K562 (cell line): ENCODE results near the gene TSPAN12.

Experiments used
- MED1 ChIP-seq: sonication (generic); formaldehyde crosslinking; IDR thresholded peaks from 2 replicates; pipeline ENCODE4 v1.8.1; 2023; ENCODE audit warnings: missing genetic modification reagents, borderline replicate concordance
- POLR2A ChIP-seq: fragments of 450-650 bp; conservative IDR thresholded peaks from 2 replicates; pipeline ENCODE4 v1.6.1; 2016
- ZNF224 ChIP-seq: sonication (generic); formaldehyde crosslinking; IDR thresholded peaks from 2 replicates; pipeline ENCODE4 v1.8.0; 2022; ENCODE audit warnings: mild to moderate bottlenecking, missing genetic modification reagents
- ZNF274 ChIP-seq: IDR thresholded peaks from 2 replicates; pipeline ENCODE4 v1.6.1; 2011; ENCODE audit warnings: low read depth, mild to moderate bottlenecking, low read length, moderate library complexity, borderline replicate concordance
- TF ChIP-seq, protein P1 (sequence below), 3 experiments: IDR thresholded peaks in 2 of 3; conservative IDR thresholded peaks in 1 of 3; 2 replicates each; pipeline ENCODE4 v1.5.1; 2011 to 2012; ENCODE audit warnings: low read length in 3 of 3, mild to moderate bottlenecking in 3 of 3, control low read depth in 2 of 3, improper control_type of control experiment in 1 of 3, inconsistent platforms in 1 of 3, low read depth in 1 of 3, mixed read lengths in 1 of 3, moderate library complexity in 1 of 3; ENCODE audit not compliant: insufficient read depth in 2 of 3
- TF ChIP-seq, protein P2 (sequence below): fragments of 250-450 bp; sonication (Bioruptor Pico); IDR thresholded peaks from 2 replicates; pipeline ENCODE4 v1.8.0; 2021; ENCODE audit warnings: moderate library complexity, mild to moderate bottlenecking, inconsistent platforms

DNA sequence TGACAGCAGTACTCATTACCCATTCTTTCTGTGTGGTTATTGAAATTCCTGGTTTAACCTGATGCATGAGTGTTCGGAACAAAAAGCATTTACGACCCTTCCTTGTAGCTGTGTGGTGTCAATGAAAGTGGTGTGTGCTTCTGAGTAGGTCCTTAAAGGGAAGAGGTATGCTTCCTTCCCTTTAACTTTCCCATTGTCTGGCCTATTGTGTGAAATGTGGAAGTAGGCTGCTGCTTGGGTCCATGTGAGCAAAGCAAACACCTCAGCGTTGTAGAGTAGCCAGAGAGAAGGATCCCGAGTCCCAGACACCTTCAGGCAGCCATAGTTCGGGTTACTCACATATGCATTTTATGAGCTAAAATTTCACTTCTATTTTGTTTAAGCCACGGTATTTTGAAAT is 74.7 kb downstream of the TSPAN12 start:
- TF ChIP-seq, protein P1, sequence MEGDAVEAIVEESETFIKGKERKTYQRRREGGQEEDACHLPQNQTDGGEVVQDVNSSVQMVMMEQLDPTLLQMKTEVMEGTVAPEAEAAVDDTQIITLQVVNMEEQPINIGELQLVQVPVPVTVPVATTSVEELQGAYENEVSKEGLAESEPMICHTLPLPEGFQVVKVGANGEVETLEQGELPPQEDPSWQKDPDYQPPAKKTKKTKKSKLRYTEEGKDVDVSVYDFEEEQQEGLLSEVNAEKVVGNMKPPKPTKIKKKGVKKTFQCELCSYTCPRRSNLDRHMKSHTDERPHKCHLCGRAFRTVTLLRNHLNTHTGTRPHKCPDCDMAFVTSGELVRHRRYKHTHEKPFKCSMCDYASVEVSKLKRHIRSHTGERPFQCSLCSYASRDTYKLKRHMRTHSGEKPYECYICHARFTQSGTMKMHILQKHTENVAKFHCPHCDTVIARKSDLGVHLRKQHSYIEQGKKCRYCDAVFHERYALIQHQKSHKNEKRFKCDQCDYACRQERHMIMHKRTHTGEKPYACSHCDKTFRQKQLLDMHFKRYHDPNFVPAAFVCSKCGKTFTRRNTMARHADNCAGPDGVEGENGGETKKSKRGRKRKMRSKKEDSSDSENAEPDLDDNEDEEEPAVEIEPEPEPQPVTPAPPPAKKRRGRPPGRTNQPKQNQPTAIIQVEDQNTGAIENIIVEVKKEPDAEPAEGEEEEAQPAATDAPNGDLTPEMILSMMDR (IDR thresholded peaks at IDR 0.05 in 2 of 3, conservative IDR thresholded peaks at IDR 0.05 in 1 of 3; ENCODE audit: insufficient read depth in 2 of 3, low read depth in 1 of 3, low read length in 3 of 3) = no peak
- no peak for TF ChIP-seq POLR2A
- TF ChIP-seq ZNF224 (CRISPR knock-in tag) = no peak
- no peak for TF ChIP-seq ZNF274
- TF ChIP-seq MED1 (CRISPR knock-in tag) = no peak
- TF ChIP-seq, protein P2, sequence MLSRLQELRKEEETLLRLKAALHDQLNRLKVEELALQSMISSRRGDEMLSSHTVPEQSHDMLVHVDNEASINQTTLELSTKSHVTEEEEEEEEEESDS (CRISPR knock-in tag) = no peak
